Measurements from ENCODE around the gene SETMAR. TPM values are rescaled to one million over a fixed set of nuclear protein-coding genes. Genes with fewer than 3 reads are reported as not detected.

Gene SETMAR
- total and polyA plus RNA-seq, 4 donors = 4.5 to 9.7 (median 5.8) TPM

DNA sequence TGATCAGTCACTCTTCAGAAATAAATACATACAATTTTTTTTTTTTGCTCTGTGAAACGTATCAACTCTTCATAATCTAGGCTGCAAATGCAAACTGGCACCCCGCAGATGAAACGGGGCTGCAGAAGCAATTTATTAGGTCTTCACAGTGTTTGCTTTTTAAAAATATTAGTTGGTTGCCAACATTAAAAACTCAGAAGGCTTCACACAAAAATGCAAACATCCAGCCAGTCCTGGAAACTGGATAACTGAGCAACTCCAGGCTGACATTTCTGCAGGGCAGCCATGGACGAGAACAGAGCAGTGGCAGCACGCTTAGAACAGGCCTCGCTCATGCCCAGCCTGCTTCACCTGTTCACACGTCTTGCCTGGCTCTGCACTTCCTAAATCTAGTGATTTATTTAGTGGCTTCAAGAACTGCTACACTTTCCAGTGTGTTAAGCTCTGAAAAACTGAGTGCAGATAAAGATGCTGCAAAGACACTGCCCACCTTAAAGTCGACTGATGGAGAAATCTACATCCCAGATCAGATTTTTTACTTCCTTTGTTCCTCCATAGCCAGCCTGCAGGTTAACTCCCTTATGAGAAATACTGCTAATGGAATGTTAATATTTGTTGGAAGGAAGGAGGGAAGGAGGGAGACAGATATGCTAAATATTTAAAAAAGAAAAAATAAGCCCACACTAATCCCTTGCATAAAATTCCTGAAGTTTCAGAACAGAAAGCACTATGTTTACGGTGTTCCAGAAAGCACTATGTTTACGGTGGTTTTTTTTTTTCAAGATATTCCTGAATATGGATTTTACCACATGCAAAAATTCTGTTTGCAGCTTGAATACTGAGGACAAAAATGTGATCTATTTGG lies 53.6 kb downstream of the SETMAR start:
- Histone ChIP-seq H3K9me3 (ENCODE audit: control insufficient read depth in 4 of 4, low read length in 3 of 4) (no peaks in the 10 kb centered on the region), H3K9ac (ENCODE audit: low read depth in 1 of 2, low read length in 2 of 2) (no peak overlapping the region), H3K27me3 (ENCODE audit: control insufficient read depth in 4 of 4, insufficient read depth in 4 of 4, low read length in 3 of 4) (no peaks in the 10 kb centered on the region), H3K27ac (ENCODE audit: low read depth in 1 of 2, low read length in 2 of 2) (no peak overlapping the region), H3K4me3 (ENCODE audit: low read depth in 1 of 3, low read length in 3 of 3) (no peak overlapping the region), H3K4me1 (ENCODE audit: control insufficient read depth in 4 of 4, insufficient read depth in 4 of 4, low read length in 3 of 4) (peaks cover 4 to 24% (median 17%) of the 10 kb centered on the region in 4 donors), H3K36me3 (ENCODE audit: control insufficient read depth in 4 of 4, insufficient read depth in 3 of 4, low read depth in 1 of 4, low read length in 3 of 4) (peaks cover 0 to 3% (median 0%) of the 10 kb centered on the region in 4 donors)
- DNase-seq (ENCODE audit: low spot score) = no peak
- TF ChIP-seq SP1 (IDR thresholded peaks at IDR 0.05) (no peak), EGR1 (IDR thresholded peaks at IDR 0.05; ENCODE audit: low read depth in 2 of 2) (no peak), ZBTB33 (IDR thresholded peaks at IDR 0.05) (no peak), RAD21 (IDR thresholded peaks at IDR 0.05) (no peak), YY1 (IDR thresholded peaks at IDR 0.05) (no peak), GABPA (IDR thresholded peaks at IDR 0.05 in 1 of 2, conservative IDR thresholded peaks at IDR 0.05 in 1 of 2) (no peak), HNF4G (IDR thresholded peaks at IDR 0.05) (no peak), NR2F2 (IDR thresholded peaks at IDR 0.05) (no peak), FOXA2 (IDR thresholded peaks at IDR 0.05) (no peak), REST (IDR thresholded peaks at IDR 0.05) (no peak), FOXA1 (IDR thresholded peaks at IDR 0.05) (no peak)
- TF ChIP-seq, protein P1, sequence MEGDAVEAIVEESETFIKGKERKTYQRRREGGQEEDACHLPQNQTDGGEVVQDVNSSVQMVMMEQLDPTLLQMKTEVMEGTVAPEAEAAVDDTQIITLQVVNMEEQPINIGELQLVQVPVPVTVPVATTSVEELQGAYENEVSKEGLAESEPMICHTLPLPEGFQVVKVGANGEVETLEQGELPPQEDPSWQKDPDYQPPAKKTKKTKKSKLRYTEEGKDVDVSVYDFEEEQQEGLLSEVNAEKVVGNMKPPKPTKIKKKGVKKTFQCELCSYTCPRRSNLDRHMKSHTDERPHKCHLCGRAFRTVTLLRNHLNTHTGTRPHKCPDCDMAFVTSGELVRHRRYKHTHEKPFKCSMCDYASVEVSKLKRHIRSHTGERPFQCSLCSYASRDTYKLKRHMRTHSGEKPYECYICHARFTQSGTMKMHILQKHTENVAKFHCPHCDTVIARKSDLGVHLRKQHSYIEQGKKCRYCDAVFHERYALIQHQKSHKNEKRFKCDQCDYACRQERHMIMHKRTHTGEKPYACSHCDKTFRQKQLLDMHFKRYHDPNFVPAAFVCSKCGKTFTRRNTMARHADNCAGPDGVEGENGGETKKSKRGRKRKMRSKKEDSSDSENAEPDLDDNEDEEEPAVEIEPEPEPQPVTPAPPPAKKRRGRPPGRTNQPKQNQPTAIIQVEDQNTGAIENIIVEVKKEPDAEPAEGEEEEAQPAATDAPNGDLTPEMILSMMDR (IDR thresholded peaks at IDR 0.05; ENCODE audit: low read depth, low read length, missing input control) = no peak
- 84% methylated on average over 10 of the region's 10 CpGs for WGBS

DNA sequence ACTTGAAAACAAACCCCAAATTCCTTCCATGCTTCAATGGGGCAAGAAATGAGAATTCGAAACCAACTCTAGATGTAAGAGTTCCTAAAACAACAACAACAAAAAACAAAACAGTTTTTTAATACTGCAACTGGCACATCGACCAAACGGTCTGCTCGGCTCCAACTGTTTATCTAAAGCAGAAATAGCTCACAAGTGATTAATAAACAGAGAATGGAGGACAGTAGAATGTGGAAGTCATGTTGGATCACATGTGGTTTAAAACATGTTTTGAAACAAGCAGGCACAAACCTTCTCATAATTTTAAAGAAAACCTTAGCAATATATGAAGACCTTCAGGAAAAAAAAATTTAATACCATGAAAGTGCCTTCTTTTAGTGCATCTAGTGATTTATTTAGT lies 55.1 kb downstream of the SETMAR start:
- WGBS = 78% methylated on average over 4 of the region's 4 CpGs
- no peak for DNase-seq (ENCODE audit: low spot score)
- Histone ChIP-seq H3K27me3 (ENCODE audit: control insufficient read depth in 4 of 4, insufficient read depth in 4 of 4, low read length in 3 of 4) (no peaks in the 10 kb centered on the region), H3K9ac (ENCODE audit: low read depth in 1 of 2, low read length in 2 of 2) (no peak overlapping the region), H3K27ac (ENCODE audit: low read depth in 1 of 2, low read length in 2 of 2) (no peak overlapping the region), H3K9me3 (ENCODE audit: control insufficient read depth in 4 of 4, low read length in 3 of 4) (no peaks in the 10 kb centered on the region), H3K4me3 (ENCODE audit: low read depth in 1 of 3, low read length in 3 of 3) (no peak overlapping the region), H3K36me3 (ENCODE audit: control insufficient read depth in 4 of 4, insufficient read depth in 3 of 4, low read depth in 1 of 4, low read length in 3 of 4) (peaks cover 0 to 4% (median 0%) of the 10 kb centered on the region in 4 donors), H3K4me1 (ENCODE audit: control insufficient read depth in 4 of 4, insufficient read depth in 4 of 4, low read length in 3 of 4) (peaks cover 4 to 24% (median 17%) of the 10 kb centered on the region in 4 donors)
- TF ChIP-seq HNF4G (IDR thresholded peaks at IDR 0.05) (no peak), TAF1 (conservative IDR thresholded peaks at IDR 0.05) (no peak), RAD21 (IDR thresholded peaks at IDR 0.05) (no peak), YY1 (IDR thresholded peaks at IDR 0.05) (no peak), NR2F2 (IDR thresholded peaks at IDR 0.05) (no peak), HNF4A (conservative IDR thresholded peaks at IDR 0.05) (no peak), EGR1 (IDR thresholded peaks at IDR 0.05; ENCODE audit: low read depth in 2 of 2) (no peak), ATF3 (IDR thresholded peaks at IDR 0.05) (no peak), JUND (IDR thresholded peaks at IDR 0.05) (no peak), FOXA2 (IDR thresholded peaks at IDR 0.05) (no peak), FOXA1 (IDR thresholded peaks at IDR 0.05) (no peak), ZBTB33 (IDR thresholded peaks at IDR 0.05) (no peak), GABPA (IDR thresholded peaks at IDR 0.05 in 1 of 2, conservative IDR thresholded peaks at IDR 0.05 in 1 of 2) (no peak)
- TF ChIP-seq, protein P1 (IDR thresholded peaks at IDR 0.05; ENCODE audit: low read depth, low read length, missing input control) = no peak
- TF ChIP-seq, protein P2, sequence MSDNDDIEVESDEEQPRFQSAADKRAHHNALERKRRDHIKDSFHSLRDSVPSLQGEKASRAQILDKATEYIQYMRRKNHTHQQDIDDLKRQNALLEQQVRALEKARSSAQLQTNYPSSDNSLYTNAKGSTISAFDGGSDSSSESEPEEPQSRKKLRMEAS (IDR thresholded peaks at IDR 0.05) = no peak
